GM18517 (cell line): ENCODE measurements around the gene NAIF1.
A peak's percentile ranks its signal among the peaks of the same experiment; 100 is the strongest.
"Not testable (repeated sequence)": the region's sequence is repeated elsewhere in the genome, so short reads cannot be mapped to it uniquely, and the experiment has no call there.

Experiments
- ATAC-seq: cut with Tn5 transposase; IDR thresholded peaks from one replicate; pipeline ENCODE4 v1.9.1; 2021; ENCODE audit warnings: mild to moderate bottlenecking, moderate library complexity; ENCODE audit not compliant: unreplicated experiment

The NAIF1 gene

GRCh38 chr9:128036522-128036921 is 30.6 kb downstream of the NAIF1 start:
- ATAC-seq = not testable (repeated sequence)

- peak; percentile 51 for ATAC-seq
Observed at GRCh38 chr9:128034821-128035652, 32.1 kb downstream of the NAIF1 start.

- ATAC-seq = no peak
Observed at GRCh38 chr9:128033609-128034008, 33.5 kb downstream of the NAIF1 start.

GRCh38 chr9:128027705-128028104 is 39.4 kb downstream of the NAIF1 start:
- ATAC-seq = no peak

- no peak for ATAC-seq
Observed at GRCh38 chr9:128026773-128027541, 40.2 kb downstream of the NAIF1 start.

- ATAC-seq = no peak
Observed at GRCh38 chr9:128026255-128026772, 40.8 kb downstream of the NAIF1 start.

GRCh38 chr9:128025736-128026135 is 41.4 kb downstream of the NAIF1 start:
- ATAC-seq = no peak

- ATAC-seq = no peak
Observed at GRCh38 chr9:128024761-128025308, 42.3 kb downstream of the NAIF1 start.

- ATAC-seq = not testable (repeated sequence)
Observed at GRCh38 chr9:128023671-128024070, 43.4 kb downstream of the NAIF1 start.

- no peak for ATAC-seq
Observed at GRCh38 chr9:128022886-128023285, 44.2 kb downstream of the NAIF1 start.

GRCh38 chr9:128021098-128021497 is 46.0 kb downstream of the NAIF1 start:
- ATAC-seq = no peak

GRCh38 chr9:128020692-128021091 is 46.4 kb downstream of the NAIF1 start:
- ATAC-seq = no peak

- no peak for ATAC-seq
Observed at GRCh38 chr9:128015696-128016095, 51.4 kb downstream of the NAIF1 start.
